ENCODE measurements around the gene ANKRD42. TPM values are rescaled to one million over a fixed set of nuclear protein-coding genes. Genes with fewer than 3 reads are reported as not detected.

ANKRD42 gene
- total RNA-seq, 1 donor from 2014 or later: 12.1 TPM

DNA sequence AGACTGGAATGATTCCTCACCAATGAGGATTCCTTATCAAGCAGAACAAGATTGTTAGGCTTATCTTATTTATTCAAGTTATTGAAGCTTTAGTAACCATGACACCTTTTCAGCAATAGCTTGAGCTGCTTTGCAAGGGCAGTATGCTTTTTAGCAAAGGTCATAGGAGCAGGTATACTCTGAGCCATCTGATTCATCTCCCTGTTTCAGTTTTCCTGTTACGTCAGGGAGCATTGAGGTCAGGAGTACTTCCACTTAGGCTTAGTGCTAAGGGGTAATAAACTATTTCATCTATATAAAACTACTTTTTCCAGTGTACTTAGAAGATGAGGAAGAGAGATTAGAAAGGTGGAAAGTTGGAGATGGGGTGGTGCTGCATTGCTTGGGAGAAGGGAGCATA, 17.7 kb upstream of the ANKRD42 start:
- Mint-ChIP-seq H3K27ac (no peak overlapping the region), H3K4me3 (ENCODE audit: low read depth) (no peak overlapping the region), H3K27me3 (no peaks in the 10 kb centered on the region), H3K4me1 (ENCODE audit: low read depth) (peaks cover 10% of the 10 kb centered on the region), H3K36me3 (ENCODE audit: insufficient read depth) (peaks cover 19% of the 10 kb centered on the region), H3K9me3 (ENCODE audit: low read depth) (no peaks in the 10 kb centered on the region)
- TF ChIP-seq, protein P1, sequence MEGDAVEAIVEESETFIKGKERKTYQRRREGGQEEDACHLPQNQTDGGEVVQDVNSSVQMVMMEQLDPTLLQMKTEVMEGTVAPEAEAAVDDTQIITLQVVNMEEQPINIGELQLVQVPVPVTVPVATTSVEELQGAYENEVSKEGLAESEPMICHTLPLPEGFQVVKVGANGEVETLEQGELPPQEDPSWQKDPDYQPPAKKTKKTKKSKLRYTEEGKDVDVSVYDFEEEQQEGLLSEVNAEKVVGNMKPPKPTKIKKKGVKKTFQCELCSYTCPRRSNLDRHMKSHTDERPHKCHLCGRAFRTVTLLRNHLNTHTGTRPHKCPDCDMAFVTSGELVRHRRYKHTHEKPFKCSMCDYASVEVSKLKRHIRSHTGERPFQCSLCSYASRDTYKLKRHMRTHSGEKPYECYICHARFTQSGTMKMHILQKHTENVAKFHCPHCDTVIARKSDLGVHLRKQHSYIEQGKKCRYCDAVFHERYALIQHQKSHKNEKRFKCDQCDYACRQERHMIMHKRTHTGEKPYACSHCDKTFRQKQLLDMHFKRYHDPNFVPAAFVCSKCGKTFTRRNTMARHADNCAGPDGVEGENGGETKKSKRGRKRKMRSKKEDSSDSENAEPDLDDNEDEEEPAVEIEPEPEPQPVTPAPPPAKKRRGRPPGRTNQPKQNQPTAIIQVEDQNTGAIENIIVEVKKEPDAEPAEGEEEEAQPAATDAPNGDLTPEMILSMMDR (IDR thresholded peaks at IDR 0.05; ENCODE audit: unreplicated experiment): no peak
- no peak for DNase-seq (ENCODE audit: low spot score, unreplicated experiment)

DNA sequence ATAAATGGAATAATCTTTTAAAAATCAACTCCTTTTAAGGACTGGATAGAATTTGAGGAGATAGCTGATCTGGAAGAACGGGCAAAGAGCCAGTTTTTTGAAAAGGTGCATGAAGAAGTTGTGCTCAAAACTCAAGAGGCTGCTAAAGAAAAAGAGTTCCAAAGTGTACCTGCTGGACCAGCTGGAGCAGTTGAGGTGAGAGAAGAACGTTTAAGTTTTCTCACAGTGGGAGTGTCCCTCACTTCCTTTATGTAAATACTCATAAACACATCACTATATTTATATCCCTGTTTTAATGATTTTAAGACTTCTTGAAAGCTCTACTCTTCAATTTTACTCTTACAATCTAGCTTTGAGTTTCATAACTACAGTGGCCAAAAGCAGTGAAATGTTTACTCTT, 11.7 kb upstream of the ANKRD42 start:
- Mint-ChIP-seq H3K9me3 (ENCODE audit: low read depth) (no peaks in the 10 kb centered on the region), H3K36me3 (ENCODE audit: insufficient read depth) (peaks cover 25% of the 10 kb centered on the region), H3K27me3 (no peaks in the 10 kb centered on the region), H3K27ac (no peak overlapping the region), H3K4me3 (ENCODE audit: low read depth) (no peak overlapping the region), H3K4me1 (ENCODE audit: low read depth) (no peaks in the 10 kb centered on the region)
- TF ChIP-seq, protein P1 (IDR thresholded peaks at IDR 0.05; ENCODE audit: unreplicated experiment): no peak
- DNase-seq (ENCODE audit: low spot score, unreplicated experiment): no peak

DNA sequence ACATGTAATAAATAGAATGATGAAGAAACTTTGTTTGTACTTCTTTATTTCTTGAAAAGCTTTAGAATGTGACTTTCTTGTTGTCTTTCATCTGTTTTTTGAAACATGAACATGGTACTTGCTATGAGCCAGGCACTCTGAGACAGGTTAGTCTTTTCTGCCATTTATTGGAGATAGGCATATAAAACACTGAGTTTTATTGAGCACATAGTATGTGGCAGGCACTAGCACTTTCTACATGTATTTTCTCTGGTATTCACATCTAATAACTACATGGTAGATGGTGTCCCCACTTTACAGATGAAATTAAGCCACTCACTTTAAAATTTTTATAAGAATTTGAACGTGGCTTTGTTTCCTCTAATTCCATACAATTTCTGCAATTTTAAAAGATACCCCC, 7.7 kb upstream of the ANKRD42 start:
- TF ChIP-seq, protein P1 (IDR thresholded peaks at IDR 0.05; ENCODE audit: unreplicated experiment): no peak
- Mint-ChIP-seq H3K9me3 (ENCODE audit: low read depth) (no peaks in the 10 kb centered on the region), H3K4me3 (ENCODE audit: low read depth) (no peak overlapping the region), H3K27me3 (no peaks in the 10 kb centered on the region), H3K36me3 (ENCODE audit: insufficient read depth) (peaks cover 23% of the 10 kb centered on the region), H3K27ac (no peak overlapping the region), H3K4me1 (ENCODE audit: low read depth) (no peaks in the 10 kb centered on the region)
- no peak for DNase-seq (ENCODE audit: low spot score, unreplicated experiment)

DNA sequence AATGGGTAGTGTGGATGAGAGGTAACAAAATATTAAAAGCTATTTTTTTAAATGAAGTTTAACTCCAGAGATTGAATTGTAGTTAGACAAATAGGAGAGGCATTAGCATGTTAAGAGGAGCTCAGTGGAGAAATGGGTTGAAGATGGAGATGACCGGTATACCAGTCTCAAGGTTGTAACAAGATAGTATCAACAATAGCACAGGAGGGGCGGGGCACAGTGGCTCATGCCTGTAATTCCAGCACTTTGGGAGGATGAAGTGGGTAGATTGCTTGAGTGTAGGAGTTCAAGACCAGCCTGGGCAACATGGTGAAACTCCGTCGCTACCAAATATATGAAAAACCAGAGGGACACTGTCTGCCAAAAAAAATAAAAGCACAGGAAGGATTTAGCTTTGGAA, 6.0 kb upstream of the ANKRD42 start:
- TF ChIP-seq, protein P1 (IDR thresholded peaks at IDR 0.05; ENCODE audit: unreplicated experiment): no peak
- peaks cover 22% of the 10 kb centered on the region for H3K36me3 Mint-ChIP-seq (ENCODE audit: insufficient read depth)

DNA sequence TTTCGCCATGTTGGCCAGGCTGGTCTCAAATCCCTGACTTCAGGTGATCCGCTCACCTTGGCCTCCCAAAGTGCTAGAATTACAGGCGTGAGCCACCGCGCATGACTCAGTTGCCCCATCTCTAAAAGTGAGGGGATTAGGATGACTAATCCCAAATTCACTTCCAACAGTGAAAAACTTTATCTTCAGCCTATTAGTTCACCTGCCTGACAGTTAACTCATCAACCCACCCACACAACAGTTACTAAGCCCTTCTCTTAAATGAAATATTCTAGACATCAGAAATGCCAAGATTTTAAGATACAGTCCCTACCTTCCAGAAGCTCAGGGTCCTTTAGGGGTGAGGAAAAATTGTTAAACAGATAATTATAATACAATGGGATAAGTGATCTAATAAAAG, 2.0 kb upstream of the ANKRD42 start:
- TF ChIP-seq, protein P1 (IDR thresholded peaks at IDR 0.05; ENCODE audit: unreplicated experiment): no peak
- H3K27me3 Mint-ChIP-seq: no peaks in the 10 kb centered on the region
- DNase-seq (ENCODE audit: low spot score, unreplicated experiment): no peak
- H3K36me3 Mint-ChIP-seq (ENCODE audit: insufficient read depth): peaks cover 13% of the 10 kb centered on the region
- H3K27ac Mint-ChIP-seq: peak overlapping the region; percentile 7
- H3K4me1 Mint-ChIP-seq (ENCODE audit: low read depth): peaks cover 24% of the 10 kb centered on the region
- peak overlapping the region; percentile 25 for H3K4me3 Mint-ChIP-seq (ENCODE audit: low read depth)
- H3K9me3 Mint-ChIP-seq (ENCODE audit: low read depth): no peaks in the 10 kb centered on the region

More for the DNA sequence above, 6.0 kb upstream of the ANKRD42 start:
- no peaks in the 10 kb centered on the region for H3K9me3 Mint-ChIP-seq (ENCODE audit: low read depth)
- peak overlapping the region; percentile 2 for H3K27ac Mint-ChIP-seq
- no peak for DNase-seq (ENCODE audit: low spot score, unreplicated experiment)
- no peaks in the 10 kb centered on the region for H3K27me3 Mint-ChIP-seq
- H3K4me1 Mint-ChIP-seq (ENCODE audit: low read depth): peaks cover 3% of the 10 kb centered on the region
- H3K4me3 Mint-ChIP-seq (ENCODE audit: low read depth): no peak overlapping the region
